Measurements from ENCODE around the gene SETBP1.

SETBP1 gene

DNA sequence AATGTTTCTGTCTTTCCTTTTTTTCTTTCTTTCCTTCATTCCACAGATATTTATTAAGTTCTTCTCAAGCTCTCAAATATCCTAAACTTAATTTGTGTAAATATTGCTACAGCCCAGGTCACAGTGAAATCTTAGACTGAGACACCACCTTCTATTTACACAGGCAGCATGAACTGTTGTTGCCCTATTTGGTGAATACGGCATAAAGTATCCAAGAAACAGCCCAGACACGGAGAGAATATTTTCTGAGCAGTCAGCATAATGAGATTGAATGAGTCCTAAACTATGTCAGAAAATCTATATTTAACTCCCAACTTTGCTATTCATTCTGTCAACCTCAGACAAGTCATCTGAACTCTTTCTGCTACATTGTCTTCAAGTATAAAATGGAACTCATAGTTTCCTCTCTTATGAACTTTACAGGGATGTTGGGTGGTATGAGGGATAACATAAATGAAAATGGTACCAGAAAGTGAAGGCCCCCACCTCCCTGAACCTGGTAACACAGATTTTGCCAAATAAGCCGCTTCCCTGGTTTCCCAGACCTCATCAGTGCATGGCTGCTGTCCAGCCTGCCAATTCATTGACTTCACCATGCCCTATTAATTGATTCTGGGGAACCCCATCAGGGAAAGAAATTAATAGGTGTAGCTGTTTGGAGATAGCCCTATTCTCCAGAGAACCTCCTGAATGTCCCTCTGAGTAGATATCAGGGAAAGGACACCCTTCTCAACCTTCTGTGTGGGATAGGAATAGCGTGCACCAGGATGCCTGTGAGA, 235.9 kb downstream of the SETBP1 start:
- no peak for DNase-seq

DNA sequence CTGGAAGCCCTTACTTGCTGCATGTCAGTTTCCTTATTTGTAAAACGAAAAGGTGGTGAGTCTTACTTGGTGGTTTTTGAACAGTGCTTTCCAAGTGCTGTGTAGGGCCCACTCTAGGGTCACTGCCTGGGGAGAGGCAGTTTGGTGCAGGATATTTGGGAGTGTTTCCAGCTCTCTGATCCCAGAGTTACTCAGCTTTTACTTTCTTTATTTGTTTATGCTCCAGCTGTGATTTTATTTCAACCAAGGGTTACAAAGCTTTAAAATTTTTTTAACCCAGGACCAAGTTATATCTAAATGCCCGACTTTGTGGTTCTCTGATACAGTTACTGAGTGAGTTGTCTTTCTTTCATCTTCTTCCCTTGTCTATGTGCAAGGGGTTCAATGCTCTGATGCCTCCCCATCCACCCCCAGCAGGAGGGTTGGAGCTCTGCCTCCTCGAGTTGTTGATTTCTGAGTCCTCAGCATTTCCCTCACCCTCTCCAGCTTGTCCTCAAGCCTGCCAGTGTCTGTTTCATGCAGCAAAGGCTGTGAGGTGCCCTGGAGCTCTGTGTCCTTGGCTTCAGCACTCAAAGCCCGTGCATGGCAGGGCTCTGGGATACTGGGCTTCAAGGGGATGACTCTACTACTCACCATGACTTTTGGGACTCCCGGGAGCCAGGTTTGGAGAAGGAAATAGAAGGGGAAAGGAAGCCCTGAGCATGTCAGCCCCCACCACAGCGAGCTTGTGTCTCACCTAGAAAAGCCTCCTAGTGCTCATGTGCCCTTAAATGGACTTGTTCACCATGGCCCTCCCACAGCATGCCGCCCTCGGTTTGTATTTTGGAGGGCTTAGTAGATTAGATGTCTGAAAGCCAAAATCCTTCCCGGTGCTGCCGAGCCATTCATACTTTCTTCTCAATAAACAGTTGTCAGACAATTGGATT, 236.8 kb downstream of the SETBP1 start:
- DNase-seq: no peak

DNA sequence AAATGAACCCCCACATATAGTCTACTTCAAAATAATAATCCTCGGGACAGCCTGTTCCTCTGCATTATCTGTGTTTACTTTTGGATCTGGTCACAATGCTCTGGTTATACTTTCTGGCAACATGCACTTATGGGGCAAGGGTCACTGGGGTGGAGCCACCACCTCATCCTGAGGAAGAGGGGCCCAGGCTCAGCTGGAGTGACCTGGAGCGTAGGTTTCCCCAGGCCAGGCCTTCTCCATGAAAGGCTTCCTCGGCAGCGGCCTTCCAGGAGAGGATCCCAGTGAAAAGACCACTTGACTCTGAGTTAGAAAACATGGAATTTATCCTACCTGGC, 237.4 kb downstream of the SETBP1 start:
- DNase-seq: no peak

DNA sequence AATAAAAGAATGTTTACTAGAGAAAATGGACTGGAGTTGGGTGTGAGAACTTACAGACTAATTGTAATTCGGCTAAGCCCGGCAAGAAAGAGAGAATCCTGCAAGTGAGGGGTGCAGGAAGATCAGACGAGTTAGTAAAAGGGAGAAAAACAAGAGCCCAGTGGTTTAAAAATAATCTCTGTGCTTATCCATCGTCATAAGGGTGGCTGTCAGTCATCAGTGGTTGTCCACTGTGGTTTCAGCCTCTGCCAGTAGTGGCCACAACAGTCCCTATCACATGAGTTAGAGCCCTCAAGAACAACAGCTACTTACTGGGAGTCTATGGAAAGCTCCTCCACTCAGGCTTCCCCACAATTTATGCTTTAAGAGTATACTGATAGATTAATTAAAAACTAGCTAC, 239.8 kb downstream of the SETBP1 start:
- DNase-seq: no peak

GRCh38 chr18:44921974-44922373, 241.3 kb downstream of the SETBP1 start:
- no peak for DNase-seq

DNA sequence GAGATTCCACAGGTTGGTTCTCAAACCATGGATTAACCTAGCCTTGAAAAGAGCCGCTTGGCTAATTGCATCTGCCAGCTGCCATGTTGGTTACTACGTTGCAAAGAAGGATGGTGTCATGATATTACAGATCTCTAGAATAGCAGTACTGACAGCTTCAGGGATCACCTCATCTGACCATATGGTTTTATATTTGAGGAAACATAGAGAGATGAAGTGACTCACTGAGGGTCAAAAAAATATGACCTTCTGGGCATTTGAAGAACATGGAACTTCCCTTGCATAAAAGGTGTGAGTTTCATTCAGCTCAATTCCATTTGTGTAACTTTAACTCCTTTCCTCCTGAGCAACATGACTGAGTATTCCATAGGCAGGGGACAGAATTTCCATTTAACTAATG, 242.3 kb downstream of the SETBP1 start:
- DNase-seq: no peak

GRCh38 chr18:44924785-44925499, 244.3 kb downstream of the SETBP1 start:
- no peak for DNase-seq

DNA sequence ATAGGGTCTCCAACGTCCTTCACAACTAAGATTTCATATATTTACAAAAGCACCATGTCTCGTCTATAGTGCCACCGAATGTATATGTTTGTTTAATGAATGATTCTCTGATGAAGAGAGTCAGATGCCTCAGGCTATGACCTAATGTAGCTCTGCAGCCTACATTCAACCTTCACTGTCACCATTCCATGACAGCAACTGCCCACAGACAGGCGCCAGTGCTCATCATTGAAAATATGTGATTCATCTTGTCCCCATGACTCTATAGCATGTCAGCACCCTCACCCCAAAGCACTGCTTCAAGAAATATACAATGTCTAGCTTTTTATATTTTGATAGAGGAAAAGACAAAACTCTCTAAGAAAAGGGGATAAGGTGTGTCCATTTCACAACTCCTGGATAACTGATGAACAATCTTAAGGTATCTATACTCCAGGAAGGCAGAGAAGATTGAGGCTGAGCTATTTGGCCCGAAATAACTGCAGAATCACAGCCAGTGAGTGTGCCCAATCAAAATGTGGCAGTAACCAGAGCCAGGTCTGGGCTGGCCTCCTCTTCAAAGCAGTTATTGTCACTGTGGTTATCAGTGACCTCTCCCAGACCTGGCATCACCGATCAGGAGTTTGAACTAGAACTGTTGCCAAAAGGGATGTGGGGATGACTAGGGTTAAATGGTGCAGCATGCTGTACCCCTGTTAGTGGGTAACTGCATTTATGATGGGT, 246.6 kb downstream of the SETBP1 start:
- DNase-seq: no peak

DNA sequence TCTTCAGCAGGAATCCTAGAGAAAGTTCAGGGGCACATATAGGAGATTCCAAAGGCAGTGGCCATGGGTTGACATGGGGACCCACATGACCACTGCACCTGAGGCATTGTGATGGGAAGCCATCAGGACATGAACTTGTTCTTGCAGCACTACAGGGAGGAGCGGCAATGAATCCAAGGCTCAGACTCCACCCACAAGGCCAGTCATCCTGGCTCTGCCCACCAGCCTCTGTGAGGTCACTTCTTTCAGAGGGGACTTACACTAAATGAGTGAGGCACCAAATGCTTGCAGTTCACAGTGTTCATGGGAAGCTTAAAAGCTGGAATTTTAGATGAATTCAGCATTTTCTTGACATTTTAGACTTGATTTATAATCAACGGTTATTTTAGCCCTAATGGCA, 254.2 kb downstream of the SETBP1 start:
- DNase-seq: no peak

GRCh38 chr18:44935455-44935854, 254.8 kb downstream of the SETBP1 start:
- no peak for DNase-seq

GRCh38 chr18:44936485-44936884, 255.8 kb downstream of the SETBP1 start:
- no peak for DNase-seq

DNA sequence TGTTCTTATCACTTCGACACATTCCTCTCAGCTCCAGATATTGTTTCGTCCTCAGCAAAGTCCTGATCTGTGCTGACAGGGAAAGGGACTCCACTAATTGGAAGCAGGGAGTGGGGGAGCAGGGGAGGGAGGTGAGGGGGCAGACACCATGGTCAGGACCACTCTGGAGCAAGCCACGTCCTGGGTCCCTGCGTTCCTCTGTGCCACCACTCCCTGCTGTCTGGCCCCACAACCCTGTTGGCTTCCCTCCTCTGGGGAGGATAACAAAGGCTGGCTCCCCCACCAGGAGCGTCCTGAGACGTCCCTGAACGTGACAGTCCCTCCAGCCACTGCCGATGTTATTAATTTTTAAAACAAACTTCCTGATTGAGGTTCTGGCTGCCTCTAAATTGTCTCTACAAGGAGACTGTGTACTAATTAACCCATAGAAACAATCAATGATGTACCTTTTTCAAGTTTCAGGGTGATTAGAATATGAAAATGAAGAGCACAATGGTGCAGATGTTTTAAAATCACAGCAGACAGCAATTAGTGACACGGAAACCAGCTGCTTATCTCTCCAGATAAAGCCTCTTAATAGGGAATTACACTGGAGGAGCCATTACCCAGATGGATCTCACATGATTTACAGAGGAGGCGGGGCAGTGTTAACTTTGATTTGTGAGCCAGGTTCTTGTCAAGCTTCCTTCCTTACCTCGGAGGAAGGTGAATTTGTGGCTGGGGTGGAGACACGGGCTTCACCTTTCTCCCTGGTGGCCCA, 257.5 kb downstream of the SETBP1 start:
- no peak for DNase-seq

GRCh38 chr18:44938720-44939665, 258.3 kb downstream of the SETBP1 start:
- DNase-seq: no peak

GRCh38 chr18:44941516-44941915, 260.8 kb downstream of the SETBP1 start:
- no peak for DNase-seq

DNA sequence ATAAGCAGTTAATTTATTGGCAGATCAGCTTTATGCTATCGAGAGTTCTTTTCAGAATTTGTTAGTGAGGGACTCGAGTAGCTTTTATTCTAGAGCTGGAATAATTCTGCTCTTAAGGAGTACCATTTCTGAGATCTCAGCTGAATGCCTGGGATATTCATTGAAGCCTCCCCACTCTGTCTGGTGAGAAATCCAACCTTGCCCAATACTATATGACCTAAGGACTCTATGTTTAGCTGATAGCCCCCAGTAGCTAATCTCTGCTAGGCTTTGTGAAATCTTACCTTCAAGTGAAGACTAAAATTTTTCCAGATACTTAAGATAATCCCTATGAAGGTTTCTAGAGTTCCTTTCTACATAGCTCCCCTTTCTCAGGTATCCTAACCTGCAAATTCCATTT, 261.4 kb downstream of the SETBP1 start:
- DNase-seq: no peak

DNA sequence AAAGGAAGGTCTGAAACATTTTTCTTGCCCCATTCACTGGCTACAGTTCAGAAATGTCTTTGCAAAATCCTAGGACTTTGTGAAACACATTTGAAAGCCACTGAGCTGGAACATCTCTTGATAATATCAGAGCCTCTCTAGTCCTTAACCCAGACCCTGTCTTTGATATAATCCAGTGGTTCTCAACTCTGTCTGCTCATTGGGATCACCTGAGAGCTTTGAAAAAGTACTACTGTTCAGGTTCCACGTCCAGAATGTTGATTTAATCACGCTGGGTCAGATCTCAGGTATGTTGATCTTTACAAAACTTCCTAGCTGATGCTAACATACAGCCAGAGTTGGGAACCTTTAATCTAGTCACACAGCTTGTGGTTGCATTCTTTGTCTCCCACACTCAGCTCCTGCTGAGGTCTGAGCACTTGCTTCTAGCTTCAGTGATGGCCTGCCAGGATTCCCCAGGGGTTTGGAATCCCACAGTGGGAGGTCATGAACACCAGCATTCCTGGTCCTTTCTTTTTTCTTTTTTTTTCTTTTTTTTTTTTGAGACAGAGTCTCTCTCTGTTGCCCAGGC, 262.7 kb downstream of the SETBP1 start:
- no peak for DNase-seq

GRCh38 chr18:44944461-44944860, 263.8 kb downstream of the SETBP1 start:
- no peak for DNase-seq

DNA sequence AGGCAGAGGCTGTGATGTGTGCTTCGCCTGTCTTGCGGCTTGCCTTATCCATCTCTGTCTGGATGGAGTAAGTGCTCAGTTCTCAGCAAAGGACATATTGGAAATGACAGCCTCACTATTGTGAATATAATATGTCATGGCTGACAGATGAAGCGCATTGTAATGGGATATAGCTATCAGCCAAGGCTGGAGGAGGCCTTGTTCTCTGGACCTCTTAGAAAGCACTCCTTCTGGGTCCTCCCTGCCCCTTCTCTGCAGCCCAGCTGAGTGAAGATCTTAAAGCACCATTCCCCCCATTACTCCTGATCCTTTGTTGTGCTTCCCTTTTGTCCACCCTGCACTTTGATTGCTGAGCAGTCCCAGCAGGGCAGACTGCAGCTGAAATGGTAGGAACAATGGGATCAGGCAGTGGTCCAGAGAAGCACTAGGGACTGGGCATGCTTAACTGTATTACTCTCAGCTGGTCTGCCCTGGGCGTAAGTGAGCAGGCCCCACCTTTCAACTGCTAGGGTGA, 265.3 kb downstream of the SETBP1 start:
- DNase-seq: no peak

DNA sequence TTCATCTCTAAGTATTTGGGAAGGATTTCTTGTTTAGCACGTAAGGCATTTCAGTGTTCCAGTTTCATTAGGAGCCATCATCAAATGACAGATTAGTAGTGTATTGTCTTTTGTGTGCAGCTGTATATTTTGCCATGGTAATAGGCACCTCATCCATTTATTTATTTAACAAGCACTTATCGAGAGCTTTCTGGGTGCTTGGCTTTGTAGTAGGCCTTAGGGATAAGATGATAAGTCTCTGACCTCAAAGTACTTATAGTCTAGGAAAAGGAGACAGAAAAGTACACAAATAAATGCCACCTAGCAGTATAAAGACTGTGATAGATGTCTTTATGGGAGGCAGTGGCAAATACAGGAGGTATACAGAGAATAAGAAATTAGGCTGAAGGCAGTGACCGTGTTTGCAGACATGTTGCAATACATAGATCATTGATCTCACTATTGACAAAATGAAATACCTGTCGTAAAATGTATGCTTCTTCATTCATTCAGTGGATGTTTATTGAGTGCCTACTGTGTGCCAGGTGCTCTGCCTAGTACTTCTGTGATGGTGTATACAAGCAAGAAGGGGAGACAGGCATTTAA, 265.9 kb downstream of the SETBP1 start:
- no peak for DNase-seq

- no peak for DNase-seq
Measured at GRCh38 chr18:44949967-44950366, 269.3 kb downstream of the SETBP1 start.

All from activated CD4-positive, CD25-positive, alpha-beta regulatory T cell treated with anti-CD3 and anti-CD28 coated beads, Interleukin-2, amount 50 U/mL, for 72 hours (primary cell).